Chondrocyte (in vitro differentiated cells): Measurements from ENCODE around the gene CCNL1. TPM values are rescaled to one million over a fixed set of nuclear protein-coding genes. Genes with fewer than 3 reads are reported as not detected.
"Not testable (repeated sequence)": the region's sequence is repeated elsewhere in the genome, so short reads cannot be mapped to it uniquely, and the experiment has no call there.

Source experiments
- DNase-seq: peaks from one replicate; pipeline ENCODE4 v3.0.0; 2021; ENCODE audit warnings: mixed read lengths, low spot score
- H3K27ac Mint-ChIP-seq: one replicate; pipeline ENCODE4 v1.8.0; 2021; ENCODE audit warnings: mild to moderate bottlenecking, moderate library complexity, mixed read lengths; ENCODE audit not compliant: unreplicated experiment
- H3K27me3 Mint-ChIP-seq: 2 replicates; pipeline ENCODE4 v1.8.0; 2021; ENCODE audit warnings: low read depth, mixed read lengths
- H3K36me3 Mint-ChIP-seq: 2 replicates; pipeline ENCODE4 v1.8.0; 2021; ENCODE audit warnings: low read depth, mixed read lengths
- H3K4me1 Mint-ChIP-seq: 2 replicates; pipeline ENCODE4 v1.8.0; 2021; ENCODE audit warnings: low read depth, mild to moderate bottlenecking, mixed read lengths
- H3K4me3 Mint-ChIP-seq: one replicate; pipeline ENCODE4 v1.8.0; 2021; ENCODE audit warnings: mild to moderate bottlenecking, moderate library complexity, mixed read lengths; ENCODE audit not compliant: unreplicated experiment
- H3K9me3 Mint-ChIP-seq: 2 replicates; pipeline ENCODE4 v1.8.0; 2021; ENCODE audit warnings: low read depth, mixed read lengths
- total RNA-seq: library from RNA; stranded (reverse); gene quantifications from 3 replicates; pipeline ENCODE4 v1.2.1, GENCODE V29; 2021
- TF ChIP-seq, protein P1 (sequence below): fragments of 200-600 bp; sonication (generic); IDR thresholded peaks from 2 replicates; pipeline ENCODE4 v1.5.0; 2021; ENCODE audit warnings: antibody characterized with exemption, mild to moderate bottlenecking, moderate library complexity

The CCNL1 gene
- total RNA-seq, 1 donor from 2014 or later, result 63.9 TPM

DNA sequence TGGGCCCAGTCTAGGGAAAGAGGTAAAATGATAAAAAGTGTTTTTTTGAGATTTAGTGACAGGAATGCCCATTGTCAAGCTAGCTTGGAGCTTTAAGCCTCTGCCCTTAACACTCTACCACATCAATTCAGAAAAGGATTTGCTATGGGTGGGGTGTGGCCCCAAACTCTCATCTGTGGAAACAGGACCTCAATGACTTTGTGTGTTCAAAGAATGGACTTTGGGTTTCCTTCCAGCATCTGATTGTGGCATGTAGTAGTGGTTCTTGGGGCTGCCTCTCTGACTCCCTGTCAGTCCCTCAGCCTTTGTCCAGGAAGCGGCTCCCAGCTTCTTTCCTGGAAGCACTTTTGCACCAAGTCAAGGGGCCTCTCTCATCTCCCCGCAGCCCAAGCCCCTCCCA lies 56.1 kb downstream of the CCNL1 start:
- peaks cover 10% of the 10 kb centered on the region for H3K4me1 Mint-ChIP-seq
- no peak overlapping the region for H3K4me3 Mint-ChIP-seq
- no peaks in the 10 kb centered on the region for H3K9me3 Mint-ChIP-seq
- no peak overlapping the region for H3K27ac Mint-ChIP-seq
- no peaks in the 10 kb centered on the region for H3K36me3 Mint-ChIP-seq
- DNase-seq, result no peak
- TF ChIP-seq, protein P1, sequence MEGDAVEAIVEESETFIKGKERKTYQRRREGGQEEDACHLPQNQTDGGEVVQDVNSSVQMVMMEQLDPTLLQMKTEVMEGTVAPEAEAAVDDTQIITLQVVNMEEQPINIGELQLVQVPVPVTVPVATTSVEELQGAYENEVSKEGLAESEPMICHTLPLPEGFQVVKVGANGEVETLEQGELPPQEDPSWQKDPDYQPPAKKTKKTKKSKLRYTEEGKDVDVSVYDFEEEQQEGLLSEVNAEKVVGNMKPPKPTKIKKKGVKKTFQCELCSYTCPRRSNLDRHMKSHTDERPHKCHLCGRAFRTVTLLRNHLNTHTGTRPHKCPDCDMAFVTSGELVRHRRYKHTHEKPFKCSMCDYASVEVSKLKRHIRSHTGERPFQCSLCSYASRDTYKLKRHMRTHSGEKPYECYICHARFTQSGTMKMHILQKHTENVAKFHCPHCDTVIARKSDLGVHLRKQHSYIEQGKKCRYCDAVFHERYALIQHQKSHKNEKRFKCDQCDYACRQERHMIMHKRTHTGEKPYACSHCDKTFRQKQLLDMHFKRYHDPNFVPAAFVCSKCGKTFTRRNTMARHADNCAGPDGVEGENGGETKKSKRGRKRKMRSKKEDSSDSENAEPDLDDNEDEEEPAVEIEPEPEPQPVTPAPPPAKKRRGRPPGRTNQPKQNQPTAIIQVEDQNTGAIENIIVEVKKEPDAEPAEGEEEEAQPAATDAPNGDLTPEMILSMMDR, result no peak
- H3K27me3 Mint-ChIP-seq, result no peaks in the 10 kb centered on the region

DNA sequence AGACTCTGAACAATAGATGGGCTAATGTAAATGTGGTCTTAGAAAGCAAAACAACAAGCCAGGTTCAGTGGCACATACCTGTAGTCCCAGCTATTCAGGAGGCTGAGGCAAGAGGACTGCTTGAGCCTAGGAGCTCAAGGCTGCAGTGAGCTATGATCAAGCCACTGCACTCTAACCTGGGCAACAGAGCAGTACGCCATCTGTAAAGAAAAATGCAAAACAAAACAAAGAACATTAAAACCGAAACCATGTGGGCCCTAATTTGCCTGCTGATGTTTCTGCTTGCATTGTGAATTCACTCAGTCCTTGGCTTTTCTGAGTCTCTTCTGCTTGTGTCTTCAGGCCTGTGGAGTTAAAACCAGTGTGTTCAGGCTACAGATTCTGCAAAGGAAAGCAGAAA lies 56.7 kb downstream of the CCNL1 start:
- H3K27ac Mint-ChIP-seq, result no peak overlapping the region
- peaks cover 14% of the 10 kb centered on the region for H3K4me1 Mint-ChIP-seq
- no peaks in the 10 kb centered on the region for H3K27me3 Mint-ChIP-seq
- TF ChIP-seq, protein P1, result no peak
- no peaks in the 10 kb centered on the region for H3K36me3 Mint-ChIP-seq
- no peak overlapping the region for H3K4me3 Mint-ChIP-seq
- no peaks in the 10 kb centered on the region for H3K9me3 Mint-ChIP-seq
- no peak for DNase-seq

DNA sequence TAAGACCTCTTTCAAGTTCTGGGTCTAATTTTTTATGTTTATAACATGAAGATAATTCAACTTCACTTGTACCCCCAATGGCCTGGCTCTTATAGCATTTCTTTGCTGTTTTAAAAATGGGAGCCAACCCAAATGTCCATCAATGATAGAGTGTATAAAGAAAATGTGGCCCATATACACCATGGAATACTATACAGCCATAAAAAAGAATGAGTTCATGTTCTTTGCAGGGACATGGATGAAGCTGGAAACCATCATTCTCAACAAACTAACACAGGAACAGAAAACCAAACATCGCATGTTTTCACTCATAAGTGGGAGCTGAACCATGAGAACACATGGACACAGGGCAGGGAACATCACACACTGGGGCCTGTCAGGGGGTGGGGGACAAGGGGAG lies 57.4 kb downstream of the CCNL1 start:
- not testable (repeated sequence) for H3K27ac Mint-ChIP-seq

DNA sequence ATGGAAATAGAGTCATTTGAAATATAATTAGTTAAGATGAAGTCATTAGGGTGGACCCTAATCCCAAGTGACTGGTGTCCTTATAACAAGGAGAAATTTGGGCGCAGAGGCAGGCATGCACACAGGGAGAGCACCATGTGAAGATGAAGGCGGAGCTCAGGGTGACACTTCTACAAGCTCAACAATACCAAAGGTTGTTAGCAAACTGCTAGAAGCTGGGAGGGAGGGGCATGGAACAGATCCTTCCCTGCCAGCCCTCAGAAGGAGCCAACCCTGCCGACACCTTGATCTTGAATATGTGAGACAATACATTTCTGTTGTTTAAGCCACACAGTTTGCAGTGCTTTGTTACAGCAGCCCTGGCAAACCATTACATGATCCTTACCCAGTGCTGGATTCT lies 57.8 kb downstream of the CCNL1 start:
- H3K27me3 Mint-ChIP-seq, result no peaks in the 10 kb centered on the region
- H3K9me3 Mint-ChIP-seq, result no peaks in the 10 kb centered on the region
- H3K27ac Mint-ChIP-seq, result no peak overlapping the region
- H3K4me1 Mint-ChIP-seq, result peaks cover 14% of the 10 kb centered on the region
- H3K36me3 Mint-ChIP-seq, result no peaks in the 10 kb centered on the region
- DNase-seq, result no peak
- no peak overlapping the region for H3K4me3 Mint-ChIP-seq
- TF ChIP-seq, protein P1, result no peak

More for the DNA sequence above, 57.4 kb downstream of the CCNL1 start:
- H3K36me3 Mint-ChIP-seq, H3K4me3 Mint-ChIP-seq, H3K27me3 Mint-ChIP-seq, DNase-seq, H3K9me3 Mint-ChIP-seq: not testable (repeated sequence)
- peaks cover 14% of the 10 kb centered on the region for H3K4me1 Mint-ChIP-seq

DNA sequence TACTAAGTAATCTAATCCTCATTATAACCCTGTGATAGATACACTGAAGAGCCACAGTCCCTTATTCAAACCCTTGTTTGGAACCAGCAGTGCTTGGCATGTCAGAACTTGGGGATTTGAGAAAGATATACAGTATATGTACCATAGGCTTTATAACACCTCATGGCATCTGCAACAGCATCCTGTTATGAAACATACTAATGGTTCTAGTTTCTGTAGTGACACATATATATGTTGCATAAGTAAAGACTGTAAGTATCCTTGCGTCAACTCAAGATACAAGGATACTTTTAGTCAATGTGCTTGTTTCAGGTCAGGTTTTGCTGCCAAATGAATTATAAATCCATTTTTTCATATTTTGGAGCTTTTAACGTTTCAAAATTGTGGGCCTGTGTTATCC lies 58.5 kb downstream of the CCNL1 start:
- peaks cover 14% of the 10 kb centered on the region for H3K4me1 Mint-ChIP-seq
- no peak overlapping the region for H3K4me3 Mint-ChIP-seq
- DNase-seq, result no peak
- TF ChIP-seq, protein P1, result no peak
- no peaks in the 10 kb centered on the region for H3K27me3 Mint-ChIP-seq
- no peaks in the 10 kb centered on the region for H3K9me3 Mint-ChIP-seq
- H3K36me3 Mint-ChIP-seq, result no peaks in the 10 kb centered on the region
- no peak overlapping the region for H3K27ac Mint-ChIP-seq

DNA sequence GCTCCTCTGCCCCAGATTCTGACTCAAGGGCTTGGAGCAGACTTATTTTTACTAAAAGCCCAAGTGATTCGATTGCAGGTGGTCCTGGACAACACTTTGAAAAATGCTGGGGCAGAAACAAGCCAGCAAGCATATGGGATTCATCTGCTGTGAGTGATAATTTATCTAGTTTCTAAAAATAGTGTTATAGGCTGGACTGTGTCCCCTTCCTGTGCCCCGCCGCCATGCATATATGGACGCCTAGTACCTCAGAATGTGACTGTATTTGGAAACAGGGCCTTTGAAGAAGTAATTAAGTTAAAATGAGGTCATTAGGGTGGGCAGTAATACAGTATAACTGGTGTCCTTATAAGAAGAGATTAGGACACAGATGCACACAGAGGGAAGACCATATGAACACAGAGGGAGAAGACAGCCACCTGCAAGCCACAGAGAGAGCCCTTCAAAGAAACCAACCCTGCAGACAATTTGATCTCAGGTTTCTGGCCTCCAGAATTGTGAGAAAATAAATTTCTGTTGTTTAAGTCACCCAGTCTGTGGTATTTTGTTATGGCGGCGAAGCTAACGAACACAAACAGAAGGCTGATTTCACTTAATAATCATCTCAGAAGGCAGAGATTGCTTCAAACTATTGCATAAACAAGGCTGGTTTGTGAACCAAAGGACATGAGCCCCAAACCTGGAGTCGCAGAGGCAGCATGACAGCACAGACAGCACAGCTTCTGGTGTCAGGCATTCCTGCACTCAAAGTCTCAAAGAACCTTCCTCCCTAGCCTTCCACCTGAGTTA lies 59.1 kb downstream of the CCNL1 start:
- H3K4me1 Mint-ChIP-seq, result peaks cover 14% of the 10 kb centered on the region
- no peaks in the 10 kb centered on the region for H3K9me3 Mint-ChIP-seq
- no peaks in the 10 kb centered on the region for H3K27me3 Mint-ChIP-seq
- H3K36me3 Mint-ChIP-seq, result no peaks in the 10 kb centered on the region
- H3K27ac Mint-ChIP-seq, result no peak overlapping the region
- DNase-seq, result no peak
- TF ChIP-seq, protein P1, result no peak
- H3K4me3 Mint-ChIP-seq, result no peak overlapping the region
